ENCODE measurements around the gene LRRFIP1. TPM values are rescaled to one million over a fixed set of nuclear protein-coding genes. Genes with fewer than 3 reads are reported as not detected.

Gene LRRFIP1
- total and polyA plus RNA-seq, 2 of the 13 experiments (the other 11 are each of a cell fraction or from before 2014, with no cell fraction given): 15.9 to 40.5 TPM

- TF ChIP-seq HNF4G (IDR thresholded peaks at IDR 0.05; ENCODE audit: borderline replicate concordance, low read depth, low read length) (peak; percentile 69), HNF4G (CRISPR knock-in tag; IDR thresholded peaks at IDR 0.05; ENCODE audit: borderline replicate concordance, low read depth) (no peak), SMARCC2 (IDR thresholded peaks at IDR 0.05) (no peak), TOE1 (CRISPR knock-in tag; IDR thresholded peaks at IDR 0.05) (no peak), MEIS2 (CRISPR knock-in tag; IDR thresholded peaks at IDR 0.05) (peak; percentile 55; the same call in 1 of the 2 replicates), IKZF5 (CRISPR knock-in tag; IDR thresholded peaks at IDR 0.05) (no peak), ZBTB33 (CRISPR knock-in tag; IDR thresholded peaks at IDR 0.05) (peak; percentile 97), ZFAT (CRISPR knock-in tag; conservative IDR thresholded peaks at IDR 0.05) (no peak), NPAS2 (CRISPR knock-in tag; IDR thresholded peaks at IDR 0.05; ENCODE audit: borderline replicate concordance) (no peak), JARID2 (CRISPR knock-in tag; IDR thresholded peaks at IDR 0.05; ENCODE audit: insufficient replicate concordance) (no peak), REST (IDR thresholded peaks at IDR 0.05; ENCODE audit: borderline replicate concordance in 1 of 2, low read depth in 1 of 2, low read length in 2 of 2) (no peak), HDAC2 (CRISPR knock-in tag; IDR thresholded peaks at IDR 0.05) (peak; percentile 48; the same call in 1 of the 2 replicates), FOXA1 (IDR thresholded peaks at IDR 0.05) (no peak), FOXA1 (CRISPR knock-in tag; IDR thresholded peaks at IDR 0.05) (no peak), NCOA5 (CRISPR knock-in tag; IDR thresholded peaks at IDR 0.05) (no peak), NR2C2 (CRISPR knock-in tag; IDR thresholded peaks at IDR 0.05; ENCODE audit: borderline replicate concordance) (peak; percentile 40; the same call in 1 of the 2 replicates), SALL1 (CRISPR knock-in tag; IDR thresholded peaks at IDR 0.05) (peak; percentile 96), PRMT3 (CRISPR knock-in tag; IDR thresholded peaks at IDR 0.05; ENCODE audit: borderline replicate concordance, low read depth) (no peak), SMC3 (IDR thresholded peaks at IDR 0.05; ENCODE audit: low read length) (peak; percentile 38; the same call in 1 of the 2 replicates), MLX (CRISPR knock-in tag; IDR thresholded peaks at IDR 0.05) (no peak), ZIK1 (CRISPR knock-in tag; IDR thresholded peaks at IDR 0.05; ENCODE audit: borderline replicate concordance, low read depth) (no peak), ZNF747 (CRISPR knock-in tag; IDR thresholded peaks at IDR 0.05; ENCODE audit: borderline replicate concordance) (no peak), ZNF644 (CRISPR knock-in tag; IDR thresholded peaks at IDR 0.05; ENCODE audit: low read depth) (no peak), ZNF607 (CRISPR knock-in tag; IDR thresholded peaks at IDR 0.05; ENCODE audit: borderline replicate concordance) (no peak), RCOR2 (CRISPR knock-in tag; IDR thresholded peaks at IDR 0.05) (no peak), SOX5 (CRISPR knock-in tag; IDR thresholded peaks at IDR 0.05; ENCODE audit: borderline replicate concordance) (no peak)
Observed at GRCh38 chr2:237725661-237726060, 98.3 kb downstream of the LRRFIP1 start (continued).

Measured in HepG2 (cell line).